ENCODE measurements around the gene LHX2.
"Not testable (repeated sequence)": the region's sequence is repeated elsewhere in the genome, so short reads cannot be mapped to it uniquely, and the experiment has no call there.

Gene LHX2

DNA sequence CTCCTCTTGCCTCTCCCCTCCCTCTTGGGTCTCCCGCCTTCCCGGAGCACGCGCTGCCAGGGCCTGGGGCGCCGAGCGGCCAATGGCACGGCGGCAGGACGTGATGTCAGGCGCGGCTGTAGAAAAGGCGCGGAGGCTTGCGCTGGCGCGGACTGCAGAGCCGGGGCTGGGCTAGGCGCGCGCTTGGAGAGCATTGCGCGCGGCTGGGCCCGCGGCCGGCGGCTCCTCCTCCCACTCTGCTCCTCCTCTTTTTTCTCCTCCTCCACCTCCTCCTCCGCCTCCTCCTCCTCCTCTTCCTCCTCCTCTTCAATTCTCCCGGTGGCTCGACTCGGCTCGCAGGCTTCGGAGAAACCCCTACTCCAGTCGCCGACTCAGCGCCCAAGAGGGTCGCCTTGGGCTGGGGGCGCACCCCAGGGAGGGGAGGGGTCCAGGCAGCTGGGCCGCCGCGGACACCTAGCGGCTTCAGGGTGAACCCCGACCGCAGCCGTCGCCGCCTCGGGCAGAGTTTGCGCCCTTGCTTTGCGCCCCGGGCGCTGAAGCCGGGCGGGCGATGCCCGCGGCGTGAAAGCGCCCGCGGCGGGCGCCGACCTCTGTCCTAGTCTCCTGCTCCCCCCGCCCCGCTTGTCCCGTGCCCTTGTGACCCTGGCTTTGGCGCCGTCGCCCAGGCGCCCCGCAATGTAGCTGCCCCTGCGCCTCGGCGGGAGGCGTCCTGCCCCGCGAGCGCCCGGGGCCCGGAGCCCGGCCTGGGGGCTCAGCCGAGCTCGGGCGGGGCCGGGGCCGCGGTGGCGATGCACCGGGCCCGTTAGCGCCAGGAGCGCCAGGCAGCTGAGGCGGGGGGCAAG, at the start of gene LHX2:
Gene LHX2 (plus strand): TSS at position 309 of the 842 bp plus-strand sequence. CDS start 581 bp downstream, outside the sequence.
- FAIRE-seq, result no peak

DNA sequence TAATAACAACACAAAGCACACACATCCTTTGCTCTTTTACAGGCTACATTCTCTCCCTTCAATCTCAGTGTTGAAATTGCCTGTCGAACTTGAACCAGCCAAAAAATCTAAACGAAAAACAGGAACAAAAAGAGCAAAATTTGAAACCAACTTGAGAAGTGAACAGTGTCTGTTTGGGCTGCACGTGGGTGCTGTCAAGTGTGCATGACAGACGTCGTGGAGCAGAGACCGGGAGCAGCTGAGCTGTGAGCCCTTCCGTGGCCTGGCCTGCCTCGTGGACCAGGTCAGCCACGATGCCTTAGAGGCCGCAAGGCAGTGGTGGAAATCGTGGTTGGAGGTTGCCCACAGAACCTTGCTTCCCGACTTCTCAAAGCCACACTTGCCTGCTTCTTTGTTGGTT, 46.8 kb upstream of the LHX2 start:
- no peak for FAIRE-seq

DNA sequence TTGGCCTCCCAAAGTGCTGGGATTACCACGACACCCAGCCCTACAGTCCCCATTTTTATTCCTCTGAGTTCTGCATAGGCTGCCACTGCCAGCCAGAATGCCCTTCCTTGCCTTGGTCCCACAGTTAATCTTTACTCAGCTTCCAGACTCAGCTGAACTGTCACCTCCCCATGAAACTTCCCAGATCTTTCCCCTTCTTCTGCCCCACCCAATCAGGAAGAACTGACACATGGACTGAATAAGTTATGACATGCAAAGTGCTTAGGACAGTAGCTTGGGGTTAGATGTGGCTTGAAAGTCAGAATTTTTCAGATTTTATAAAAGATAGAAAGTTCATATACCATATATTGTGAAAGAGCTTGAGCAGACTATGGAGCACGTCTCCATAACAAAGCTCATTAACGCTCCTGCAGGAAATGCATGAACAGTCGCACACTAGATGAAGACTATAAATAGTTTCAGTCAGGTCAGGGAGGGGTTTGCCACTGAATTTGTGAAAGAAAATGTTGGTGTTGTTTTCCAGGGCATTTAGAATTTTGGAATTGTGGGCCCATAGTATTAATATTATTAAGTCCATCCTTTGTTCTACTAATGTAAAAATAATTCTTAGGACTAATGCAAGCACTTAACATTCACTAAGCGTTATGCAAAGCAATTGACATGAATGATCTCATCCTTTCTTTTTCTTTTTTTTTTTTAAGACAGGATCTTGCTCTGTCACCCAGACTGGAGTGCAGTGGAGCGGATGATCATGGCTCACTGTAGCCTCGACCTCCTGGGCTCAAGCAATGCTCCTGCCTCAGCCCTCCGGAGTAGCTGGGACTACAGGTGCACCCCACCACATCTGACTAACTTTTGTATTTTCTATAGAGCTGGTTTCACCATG, 45.5 kb upstream of the LHX2 start:
- no peak for FAIRE-seq

DNA sequence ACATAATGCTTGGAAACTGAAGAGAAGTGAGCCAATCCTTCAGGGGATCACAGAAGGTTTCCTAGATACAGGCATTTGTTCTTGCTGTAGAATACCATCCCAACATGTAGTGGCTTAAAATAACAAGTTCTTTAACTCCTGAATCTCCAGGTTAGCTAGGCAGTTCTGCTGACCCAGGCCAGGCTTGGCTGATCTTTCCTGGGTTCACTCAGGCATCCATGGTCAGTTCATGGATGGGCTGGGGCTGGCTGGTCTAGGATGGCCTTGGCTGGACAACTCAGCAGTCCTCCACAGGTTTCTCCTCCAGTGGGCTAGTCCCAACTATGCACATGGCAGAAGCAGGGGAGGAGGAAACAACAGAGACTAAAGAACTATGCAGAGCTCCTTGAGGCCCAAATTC, 44.2 kb upstream of the LHX2 start:
- no peak for FAIRE-seq

DNA sequence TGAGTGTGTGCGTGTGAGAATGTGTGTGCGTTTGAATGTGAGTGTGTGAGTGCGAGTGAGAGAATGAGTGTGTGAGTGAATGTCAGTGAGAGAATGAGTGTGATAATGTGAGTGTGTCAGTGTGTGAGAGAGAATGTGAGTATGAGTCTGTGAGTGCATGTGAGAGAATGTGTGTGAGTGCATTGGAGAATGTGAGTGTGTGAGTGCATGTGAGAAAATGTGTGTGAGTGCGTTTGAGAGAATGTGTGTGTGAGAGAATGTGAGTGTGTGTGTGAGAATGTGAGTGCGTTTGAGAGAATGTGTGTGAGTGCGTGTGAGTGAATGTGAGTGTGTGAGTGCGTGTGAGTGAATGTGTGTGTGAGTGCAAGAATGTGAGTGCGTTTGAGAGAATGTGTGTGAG, 39.0 kb upstream of the LHX2 start:
- no peak for FAIRE-seq

DNA sequence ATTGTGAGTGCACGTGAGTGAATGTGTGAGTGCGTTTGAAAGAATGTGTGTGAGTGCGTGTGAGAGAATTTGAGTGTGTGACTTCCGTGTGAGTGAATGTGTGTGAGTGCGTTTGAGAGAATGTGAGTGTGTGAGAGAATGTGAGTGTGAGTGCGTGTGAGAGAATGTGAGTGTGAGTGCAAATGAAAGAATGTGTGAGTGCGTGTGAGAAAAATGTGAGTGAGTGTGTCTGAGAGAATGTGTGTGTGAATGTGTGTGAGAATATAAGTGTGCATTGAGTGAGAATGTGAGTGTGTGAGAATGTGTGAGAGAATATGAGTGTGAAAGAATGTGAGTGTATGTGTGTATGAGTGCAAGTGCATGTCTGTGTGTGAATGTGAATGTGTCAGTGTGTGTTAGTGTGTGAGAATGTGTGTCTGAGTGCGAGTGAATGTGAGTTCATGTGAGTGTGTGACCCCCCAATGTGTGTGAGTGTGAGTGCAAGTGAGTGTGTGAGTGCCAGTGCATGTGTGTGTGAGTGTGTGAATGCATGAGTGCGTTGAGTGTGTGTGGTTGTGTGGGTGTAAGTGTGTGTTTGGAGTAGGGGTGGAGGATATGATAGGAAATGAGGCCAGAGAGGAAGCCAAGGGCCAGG, 37.9 kb upstream of the LHX2 start:
- FAIRE-seq, result no peak

DNA sequence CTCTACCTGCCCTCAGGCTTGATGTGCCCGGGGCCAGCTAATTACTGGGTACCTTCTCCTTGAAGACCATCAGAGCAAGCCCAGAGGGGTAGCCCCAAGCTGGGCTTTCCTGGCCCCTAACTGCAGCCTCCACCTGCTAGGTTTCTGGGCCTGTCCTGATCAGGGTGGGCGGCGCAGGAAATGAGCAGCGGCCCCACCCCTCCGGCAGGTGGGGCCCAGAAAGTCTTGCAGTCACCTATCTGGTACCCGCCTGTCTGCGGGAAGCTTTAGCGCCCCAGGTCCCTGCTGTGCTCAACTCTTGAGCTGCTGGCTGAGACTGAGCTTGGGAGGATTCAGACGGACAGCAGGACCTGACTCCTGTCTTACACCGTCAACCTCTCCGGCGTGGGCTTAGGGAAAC, 37.1 kb upstream of the LHX2 start:
- FAIRE-seq, result no peak

GRCh38 chr9:123975871-123976270, 35.7 kb upstream of the LHX2 start:
- FAIRE-seq, result no peak

GRCh38 chr9:123976579-123976978, 35.0 kb upstream of the LHX2 start:
- not testable (repeated sequence) for FAIRE-seq

- FAIRE-seq, result no peak
Observed at GRCh38 chr9:123978981-123979380, 32.6 kb upstream of the LHX2 start.

- FAIRE-seq, result no peak
Observed at GRCh38 chr9:123982535-123982934, 29.0 kb upstream of the LHX2 start.

- FAIRE-seq, result no peak
Observed at GRCh38 chr9:123983047-123983446, 28.5 kb upstream of the LHX2 start.

DNA sequence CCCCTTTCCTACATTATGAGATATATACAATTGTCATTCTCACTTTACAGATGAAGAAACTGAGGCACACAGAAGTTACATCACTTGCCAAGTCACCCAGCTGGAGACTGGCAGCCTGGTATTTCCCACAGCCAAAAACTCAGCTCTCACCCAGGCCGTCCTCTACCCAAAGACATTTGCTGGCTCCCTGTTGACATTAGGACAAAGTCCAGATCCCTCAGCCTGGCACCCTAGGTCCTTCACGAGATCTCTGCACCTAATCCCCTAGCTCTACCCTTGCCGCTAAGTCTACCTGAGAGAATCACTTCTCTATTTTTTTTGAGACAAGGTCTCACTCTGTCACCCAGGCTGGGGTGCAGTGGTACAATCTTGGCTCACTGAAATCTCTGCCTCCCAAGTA, 26.8 kb upstream of the LHX2 start:
- no peak for FAIRE-seq

GRCh38 chr9:123985869-123986268, 25.7 kb upstream of the LHX2 start:
- FAIRE-seq, result no peak

DNA sequence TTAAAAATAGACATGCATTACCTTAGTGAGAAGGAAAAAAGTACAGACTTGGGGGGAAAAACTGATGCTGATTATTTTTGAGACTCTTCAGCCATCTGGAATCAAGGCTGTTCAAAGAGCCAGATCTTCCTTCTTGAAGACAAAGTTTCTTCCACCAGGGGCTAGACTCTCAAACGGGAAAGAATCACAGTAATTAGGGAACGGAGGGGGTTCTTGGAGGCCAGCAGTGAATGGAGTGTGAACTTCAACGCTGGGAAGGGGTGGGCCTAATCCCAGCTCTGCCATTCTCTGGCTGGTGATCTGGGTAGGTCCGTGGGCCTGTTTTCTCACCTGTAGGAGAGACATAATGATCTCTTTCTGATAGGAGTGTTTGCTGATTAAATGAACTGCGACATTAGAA, 21.1 kb upstream of the LHX2 start:
- FAIRE-seq, result no peak

- not testable (repeated sequence) for FAIRE-seq
Observed at GRCh38 chr9:123992679-123993078, 18.9 kb upstream of the LHX2 start.

DNA sequence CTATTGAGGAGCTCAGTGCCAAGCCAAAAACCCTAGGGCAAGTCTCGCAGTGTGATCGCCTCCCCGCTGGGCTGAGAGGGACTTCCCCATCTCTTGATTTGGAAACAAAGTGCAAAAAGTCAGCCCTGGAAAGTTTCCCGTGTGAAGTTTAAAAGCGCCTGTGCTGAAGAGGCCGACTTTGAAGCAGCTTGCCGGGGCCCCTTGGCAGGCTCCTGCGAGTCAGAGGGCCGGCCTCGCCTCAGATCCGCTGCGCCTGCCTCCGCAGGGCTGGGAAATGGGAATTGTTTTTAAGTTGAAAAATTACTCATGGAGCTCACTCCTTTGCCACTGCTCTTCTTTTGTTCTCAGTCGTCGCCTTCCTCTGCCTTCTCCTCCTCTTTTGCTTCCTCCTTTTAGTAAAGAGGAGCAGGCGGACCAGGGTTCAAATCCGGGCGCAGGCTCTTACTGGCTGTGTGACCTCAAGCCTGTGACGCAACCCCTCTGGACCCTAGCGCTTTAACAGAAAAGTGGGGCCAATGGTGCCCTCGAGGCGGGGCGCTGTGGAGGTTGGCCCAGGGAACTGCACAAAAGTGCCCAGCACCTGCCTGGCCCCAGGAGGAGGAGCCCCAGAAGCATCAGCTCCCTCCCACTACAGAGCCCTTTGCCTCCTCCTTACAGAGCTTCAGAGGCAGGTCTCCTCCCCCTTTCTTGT, 14.7 kb upstream of the LHX2 start:
- no peak for FAIRE-seq

DNA sequence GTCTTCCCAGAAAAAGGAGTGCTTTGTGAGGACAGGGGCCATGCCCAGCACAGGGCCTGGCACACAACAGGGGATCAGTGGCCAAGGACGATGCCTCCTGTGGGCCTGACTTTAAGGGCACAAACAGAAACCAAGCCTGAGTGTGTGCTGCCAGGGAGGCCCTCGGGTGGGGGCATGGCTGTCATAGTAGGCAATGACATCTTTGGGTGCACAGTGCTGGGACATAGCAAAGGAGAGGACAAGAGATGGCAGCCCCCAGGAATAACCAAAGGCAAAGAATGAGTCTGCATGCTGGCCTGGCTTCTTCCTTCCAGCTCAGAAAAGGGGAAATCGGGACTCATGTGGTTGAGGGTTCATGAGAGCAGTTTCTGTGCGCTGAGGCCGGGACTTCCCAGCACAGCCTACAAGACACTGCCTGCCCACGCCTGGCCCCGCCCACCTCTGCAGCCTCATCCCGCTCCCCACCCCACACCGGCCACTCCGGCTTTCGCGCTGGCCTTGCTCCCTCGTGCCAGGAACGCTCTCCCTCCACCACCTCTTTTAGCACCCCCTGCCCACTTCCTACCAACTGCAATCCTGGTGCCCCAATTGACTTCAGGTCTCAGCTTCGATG, 13.8 kb upstream of the LHX2 start:
- FAIRE-seq, result no peak

DNA sequence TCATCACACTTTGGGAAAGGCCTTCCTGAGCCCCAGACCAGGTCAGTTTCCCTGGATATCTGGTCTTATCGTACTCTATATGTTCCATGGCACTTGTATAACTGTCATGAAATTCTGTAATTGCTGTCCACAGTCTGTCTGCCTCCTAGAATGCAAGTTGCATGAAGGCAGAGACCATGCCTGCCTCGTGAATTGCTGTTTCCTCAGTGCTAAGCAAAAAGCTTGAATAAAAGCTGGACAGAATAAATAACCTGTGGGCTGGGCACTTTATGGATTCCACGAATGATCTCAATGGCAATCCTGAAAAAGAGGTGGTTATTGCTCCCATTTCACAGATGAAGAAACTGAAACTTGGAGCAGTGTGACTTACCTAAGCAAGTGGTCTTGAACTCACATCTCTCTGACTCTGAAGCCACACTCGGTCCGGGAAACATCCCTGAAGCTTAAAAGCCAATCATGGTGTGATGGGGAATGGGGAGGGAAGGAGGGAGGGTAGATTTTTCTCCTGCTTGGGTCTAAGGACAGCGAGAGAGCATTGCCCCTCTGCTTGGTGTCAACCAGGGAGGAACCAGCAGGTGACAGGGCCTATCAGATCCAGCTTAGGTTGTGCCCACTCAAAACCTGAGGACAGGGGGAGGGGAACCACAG, 13.2 kb upstream of the LHX2 start:
- FAIRE-seq, result no peak

- no peak for FAIRE-seq
Observed at GRCh38 chr9:123998970-123999621, 12.5 kb upstream of the LHX2 start.

GRCh38 chr9:123999661-124000060, 11.9 kb upstream of the LHX2 start:
- FAIRE-seq, result no peak

Data from TTC549 (cell line).